Stimulated activated naive B cell treated with anti-CD40 and anti-IgM and Interleukin-4, amounts not matched to agents 10 μg/mL and 1 μg/mL and 100 μg/mL, for 72 hours (primary cell): ENCODE measurements around the gene SPIRE2.
"Not testable (repeated sequence)": the region's sequence is repeated elsewhere in the genome, so short reads cannot be mapped to it uniquely, and the experiment has no call there.

Experiments used
- ATAC-seq, 2 donors: fragments of 150-1000 bp; cut with Tn5 transposase; replicated peaks; 2 replicates each; pipeline ENCODE4 v1.10.0; 2021; ENCODE audit warnings: moderate library complexity in 1 of 2
- DNase-seq: peaks from one replicate; pipeline ENCODE4 v3.0.0; 2021
- H3K27ac Mint-ChIP-seq: one replicate; pipeline ENCODE4 v1.8.0; 2022; ENCODE audit warnings: mild to moderate bottlenecking, mixed read lengths
- H3K27me3 Mint-ChIP-seq, 2 donors: one replicate each; pipeline ENCODE4 v1.8.0; 2022; ENCODE audit warnings: mixed read lengths in 2 of 2
- H3K36me3 Mint-ChIP-seq, 2 donors: one replicate each; pipeline ENCODE4 v1.8.0; 2022; ENCODE audit warnings: mixed read lengths in 2 of 2, mild to moderate bottlenecking in 1 of 2
- H3K4me1 Mint-ChIP-seq, 2 donors: one replicate each; pipeline ENCODE4 v1.8.0; 2022; ENCODE audit warnings: mixed read lengths in 2 of 2, mild to moderate bottlenecking in 1 of 2
- H3K4me3 Mint-ChIP-seq, 2 donors: one replicate each; pipeline ENCODE4 v1.8.0; 2022; ENCODE audit warnings: mild to moderate bottlenecking in 2 of 2, mixed read lengths in 2 of 2, moderate library complexity in 1 of 2
- H3K9me3 Mint-ChIP-seq, 2 donors: one replicate each; pipeline ENCODE4 v1.8.0; 2022; ENCODE audit warnings: mixed read lengths in 2 of 2, mild to moderate bottlenecking in 1 of 2

SPIRE2 gene

DNA sequence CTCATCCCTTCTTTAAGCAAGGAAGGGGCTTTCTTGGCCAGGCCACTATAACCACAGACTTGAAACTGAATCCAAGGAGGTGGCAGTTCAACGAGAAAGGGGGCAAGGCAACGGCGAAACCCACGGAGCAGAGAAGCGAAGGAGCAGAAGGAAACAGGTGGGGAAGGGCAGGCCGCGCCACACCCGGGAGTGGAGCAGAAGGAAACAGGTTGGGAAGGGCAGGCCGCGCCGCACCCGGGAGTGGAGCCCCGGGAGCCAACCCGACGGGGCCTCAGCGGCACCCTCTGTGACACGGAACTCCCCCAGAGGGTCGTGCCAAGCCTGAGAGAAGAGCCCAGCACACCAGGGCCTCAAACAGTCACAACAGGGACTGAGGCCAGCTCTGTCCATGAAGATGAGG is 32.2 kb upstream of the SPIRE2 start:
- Mint-ChIP-seq H3K4me1 (peaks cover 0 to 2% of the 10 kb centered on the region in 2 donors), H3K27ac (no peak overlapping the region), H3K4me3 (no peak overlapping the region), H3K36me3 (peaks cover 36 to 66% of the 10 kb centered on the region in 2 donors), H3K27me3 (no peaks in the 10 kb centered on the region), H3K9me3 (no peaks in the 10 kb centered on the region)
- no peak for ATAC-seq
- no peak for DNase-seq

- H3K27me3 Mint-ChIP-seq = no peaks in the 10 kb centered on the region
- no peak overlapping the region for H3K4me3 Mint-ChIP-seq
- no peak overlapping the region for H3K27ac Mint-ChIP-seq
- H3K4me1 Mint-ChIP-seq = peaks cover 0 to under 1% of the 10 kb centered on the region in 2 donors
- peaks cover 32 to 52% of the 10 kb centered on the region in 2 donors for H3K36me3 Mint-ChIP-seq
- H3K9me3 Mint-ChIP-seq = no peaks in the 10 kb centered on the region
- DNase-seq (no peak), ATAC-seq (no peak)
Measured at GRCh38 chr16:89798126-89798525, 30.1 kb upstream of the SPIRE2 start.

DNA sequence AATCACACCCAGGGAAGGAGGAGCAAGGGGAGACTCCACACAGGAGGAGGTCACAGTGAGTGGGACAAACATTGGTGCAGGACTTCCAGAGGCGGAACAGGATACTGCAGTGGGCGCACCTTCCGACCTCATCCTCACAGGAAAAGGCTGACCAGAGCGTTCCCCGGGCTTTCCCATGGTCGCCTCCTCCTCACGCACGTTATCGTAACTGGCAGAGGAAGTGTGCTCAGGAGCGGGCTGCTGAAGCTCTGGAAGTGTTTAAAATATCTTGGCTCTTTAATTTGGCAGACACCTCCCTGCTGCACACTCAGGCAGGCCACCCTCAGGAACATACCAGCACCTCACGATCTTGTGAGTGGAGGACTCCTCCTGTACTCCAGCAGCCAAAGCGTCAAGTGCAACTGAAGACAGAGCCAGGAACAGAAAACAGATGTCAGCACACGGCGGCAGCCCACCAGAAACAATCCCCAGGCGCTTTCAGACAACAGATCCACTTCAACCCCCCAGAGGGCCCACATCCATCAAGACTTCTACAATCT is 29.4 kb upstream of the SPIRE2 start:
- H3K9me3 Mint-ChIP-seq = no peaks in the 10 kb centered on the region
- peaks cover 35 to 54% of the 10 kb centered on the region in 2 donors for H3K36me3 Mint-ChIP-seq
- H3K27ac Mint-ChIP-seq = no peak overlapping the region
- DNase-seq (no peak), ATAC-seq (no peak)
- H3K4me3 Mint-ChIP-seq = no peak overlapping the region
- H3K27me3 Mint-ChIP-seq = no peaks in the 10 kb centered on the region
- no peaks in the 10 kb centered on the region for H3K4me1 Mint-ChIP-seq

- no peaks in the 10 kb centered on the region for H3K4me1 Mint-ChIP-seq
- DNase-seq (no peak), ATAC-seq (no peak)
- no peak overlapping the region for H3K27ac Mint-ChIP-seq
- H3K9me3 Mint-ChIP-seq = no peaks in the 10 kb centered on the region
- H3K27me3 Mint-ChIP-seq = no peaks in the 10 kb centered on the region
- no peak overlapping the region for H3K4me3 Mint-ChIP-seq
- H3K36me3 Mint-ChIP-seq = peaks cover 43 to 60% of the 10 kb centered on the region in 2 donors
Measured at GRCh38 chr16:89801800-89802199, 26.5 kb upstream of the SPIRE2 start.

DNA sequence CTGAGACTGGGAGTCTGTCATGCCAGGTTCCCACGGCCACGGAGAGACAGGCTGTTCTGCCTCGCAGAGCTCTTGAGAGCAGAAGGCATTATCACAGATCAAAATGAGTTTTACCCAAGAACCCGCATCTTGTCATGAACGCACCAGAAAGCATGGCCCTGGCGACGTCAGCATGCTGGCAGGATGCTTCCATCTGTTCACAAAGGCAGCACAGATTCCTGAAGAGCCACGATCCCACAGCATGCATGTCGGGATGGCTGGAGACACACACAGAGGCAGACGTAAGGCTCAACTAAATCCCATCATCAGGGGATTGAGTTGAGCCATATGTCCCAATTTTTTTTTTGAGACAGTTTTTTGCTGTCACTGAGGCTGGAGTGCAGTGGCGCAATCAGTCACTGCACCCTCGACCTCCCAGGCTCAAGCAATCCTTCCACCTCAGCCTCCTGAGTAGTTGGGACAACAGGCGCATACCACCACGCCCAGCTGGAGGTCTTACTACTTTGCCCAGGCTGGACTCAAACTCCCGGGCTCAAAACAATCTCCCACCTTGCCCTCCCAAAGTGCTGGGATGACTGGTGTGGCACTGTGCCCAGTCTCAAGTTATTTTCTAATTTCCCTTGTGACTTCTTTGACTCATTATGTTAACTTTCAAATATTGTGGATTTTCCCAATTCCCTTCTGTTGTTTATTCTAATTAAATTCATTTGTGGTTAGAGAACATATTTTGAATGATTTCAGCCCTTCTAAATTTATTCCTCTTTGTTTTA is 23.0 kb upstream of the SPIRE2 start:
- no peak overlapping the region for H3K4me3 Mint-ChIP-seq
- no peak for DNase-seq
- H3K9me3 Mint-ChIP-seq = no peaks in the 10 kb centered on the region
- peaks cover 43 to 47% of the 10 kb centered on the region in 2 donors for H3K36me3 Mint-ChIP-seq
- no peak for ATAC-seq
- H3K27ac Mint-ChIP-seq = no peak overlapping the region
- H3K4me1 Mint-ChIP-seq = no peaks in the 10 kb centered on the region
- H3K27me3 Mint-ChIP-seq = no peaks in the 10 kb centered on the region

GRCh38 chr16:89806589-89807193 is 21.6 kb upstream of the SPIRE2 start:
- not testable (repeated sequence) for DNase-seq, H3K27ac Mint-ChIP-seq, H3K9me3 Mint-ChIP-seq, H3K27me3 Mint-ChIP-seq, ATAC-seq, H3K4me1 Mint-ChIP-seq, H3K4me3 Mint-ChIP-seq
- H3K36me3 Mint-ChIP-seq = peaks cover 49 to 51% of the 10 kb centered on the region in 2 donors

GRCh38 chr16:89808475-89808874 is 19.8 kb upstream of the SPIRE2 start:
- DNase-seq (no peak), ATAC-seq (no peak)
- H3K9me3 Mint-ChIP-seq = no peaks in the 10 kb centered on the region
- peaks cover 0 to 4% of the 10 kb centered on the region in 2 donors for H3K4me1 Mint-ChIP-seq
- no peaks in the 10 kb centered on the region for H3K27me3 Mint-ChIP-seq
- no peak overlapping the region for H3K27ac Mint-ChIP-seq
- H3K36me3 Mint-ChIP-seq = peaks cover 41 to 43% of the 10 kb centered on the region in 2 donors
- no peak overlapping the region for H3K4me3 Mint-ChIP-seq

DNA sequence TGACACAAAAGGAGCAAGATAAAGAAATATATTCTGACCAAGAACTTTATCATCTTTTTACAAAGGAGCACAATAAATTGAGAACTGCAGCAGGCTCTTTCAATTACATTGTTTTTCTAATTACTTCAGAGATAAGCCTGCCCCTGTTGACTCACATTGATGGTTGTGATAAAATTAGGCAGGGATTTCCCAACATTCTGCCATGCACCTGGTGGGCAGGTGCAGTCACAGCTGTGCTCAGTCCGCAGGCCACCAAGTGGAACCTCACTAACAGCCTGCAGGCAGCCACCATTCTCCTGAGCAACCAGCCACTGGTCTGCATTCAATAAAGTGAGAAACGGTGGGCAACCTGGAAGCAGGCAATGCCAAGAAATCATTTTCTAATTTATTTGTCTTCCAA is 17.0 kb upstream of the SPIRE2 start:
- Mint-ChIP-seq H3K4me1 (peaks cover 4 to 6% of the 10 kb centered on the region in 2 donors), H3K27ac (no peak overlapping the region), H3K9me3 (no peaks in the 10 kb centered on the region), H3K36me3 (peaks cover 27 to 35% of the 10 kb centered on the region in 2 donors), H3K27me3 (no peaks in the 10 kb centered on the region), H3K4me3 (no peak overlapping the region)
- ATAC-seq (peak in 1 of 2 donors; percentile 42), DNase-seq (no peak)

DNA sequence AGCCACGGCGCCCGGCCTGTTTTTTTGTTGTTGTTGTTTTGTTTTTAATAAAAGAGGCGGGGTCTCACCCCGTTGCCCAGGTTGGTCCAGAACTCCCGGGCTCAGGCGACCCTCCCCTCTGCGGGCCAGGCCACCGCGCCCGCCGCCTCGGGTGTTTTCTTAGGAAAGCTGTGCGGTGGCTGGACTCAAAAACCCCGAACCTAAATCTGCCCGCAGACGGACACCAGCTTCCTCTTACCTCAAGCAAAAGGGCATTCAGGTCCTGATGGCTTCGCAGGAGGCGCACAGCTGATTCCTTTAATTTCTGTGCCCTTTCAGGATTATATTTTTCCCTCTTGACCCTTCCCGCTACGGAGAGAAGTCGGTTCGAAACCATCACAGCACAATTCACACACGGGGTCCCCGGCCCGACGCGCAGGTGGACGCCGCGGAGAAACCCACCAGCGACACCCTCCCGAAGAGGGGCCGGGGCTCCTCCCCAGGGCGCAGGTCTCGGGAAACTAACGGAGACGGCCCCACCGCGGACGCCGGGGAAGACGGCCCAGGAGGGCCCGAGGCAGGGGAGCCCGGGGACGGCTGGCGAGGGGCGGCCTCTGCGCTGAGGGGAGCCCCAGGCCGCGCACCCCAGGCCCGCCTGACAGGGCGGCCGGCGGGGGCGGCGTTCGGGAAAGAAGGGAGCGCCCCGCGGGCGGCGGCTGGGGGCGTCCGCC is 12.5 kb upstream of the SPIRE2 start:
- DNase-seq (no peak), ATAC-seq (peak; percentile 27 to 41)
- H3K27ac Mint-ChIP-seq = no peak overlapping the region
- H3K9me3 Mint-ChIP-seq = no peaks in the 10 kb centered on the region
- H3K4me3 Mint-ChIP-seq = peak overlapping the region; percentile 82 to 86
- H3K4me1 Mint-ChIP-seq = peaks cover 9 to 29% of the 10 kb centered on the region in 2 donors
- no peaks in the 10 kb centered on the region for H3K27me3 Mint-ChIP-seq
- peaks cover 8 to 12% of the 10 kb centered on the region in 2 donors for H3K36me3 Mint-ChIP-seq

DNA sequence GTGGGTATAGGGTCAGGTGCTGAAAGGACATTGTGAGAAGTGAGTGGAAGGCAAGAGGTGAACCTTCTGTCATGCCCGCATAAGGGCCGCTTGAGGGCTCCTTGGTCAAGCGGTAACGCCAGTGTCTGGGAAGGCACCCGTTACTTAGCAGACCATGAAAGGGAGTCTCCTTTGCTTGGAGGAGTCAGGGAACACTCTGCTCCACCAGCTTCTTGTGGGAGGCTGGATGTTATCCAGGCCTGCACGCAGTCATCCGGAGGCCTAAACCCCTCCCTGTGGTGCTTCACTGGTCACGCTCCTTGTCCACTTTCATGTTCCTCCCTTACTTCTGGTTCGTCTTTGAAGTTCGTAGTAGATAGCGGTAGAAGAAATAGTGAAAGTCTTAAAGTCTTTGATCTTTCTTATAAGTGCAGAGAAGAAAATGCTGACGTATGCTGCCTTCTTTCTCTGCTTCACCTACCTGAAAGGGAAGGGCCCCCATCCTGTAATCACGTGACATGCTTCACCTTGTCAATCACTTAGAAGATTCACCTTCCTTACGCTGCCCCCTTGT is 9.3 kb upstream of the SPIRE2 start:
- peaks cover 6 to 28% of the 10 kb centered on the region in 2 donors for H3K4me1 Mint-ChIP-seq
- ATAC-seq, H3K27ac Mint-ChIP-seq, H3K9me3 Mint-ChIP-seq, H3K4me3 Mint-ChIP-seq, H3K36me3 Mint-ChIP-seq, H3K27me3 Mint-ChIP-seq, DNase-seq: not testable (repeated sequence)

DNA sequence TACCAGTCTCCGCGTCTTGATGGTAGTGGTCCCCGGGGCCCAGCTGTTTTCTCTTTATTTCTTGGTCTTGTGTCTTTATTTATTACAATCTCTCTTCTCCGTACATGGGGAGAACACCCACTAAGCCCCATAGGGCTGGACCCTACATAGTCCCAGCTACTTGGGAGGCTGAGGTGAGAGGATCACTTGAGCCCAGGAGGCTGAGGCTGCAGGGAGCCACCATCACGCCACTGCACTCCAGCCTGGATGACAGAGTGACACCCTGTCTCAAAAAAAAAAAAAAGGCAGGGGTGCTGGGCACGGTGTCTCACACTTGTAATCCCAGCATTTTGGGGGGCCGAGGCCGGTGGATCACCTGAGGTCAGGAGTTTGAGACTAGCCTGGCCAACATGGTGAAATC is 8.8 kb upstream of the SPIRE2 start:
- not testable (repeated sequence) for H3K27ac Mint-ChIP-seq, H3K4me3 Mint-ChIP-seq, ATAC-seq, H3K36me3 Mint-ChIP-seq, DNase-seq, H3K9me3 Mint-ChIP-seq, H3K27me3 Mint-ChIP-seq
- H3K4me1 Mint-ChIP-seq = peaks cover 6 to 23% of the 10 kb centered on the region in 2 donors

- ATAC-seq = no peak
- Mint-ChIP-seq H3K36me3 (peaks cover 0 to 2% of the 10 kb centered on the region in 2 donors), H3K4me3 (no peak overlapping the region), H3K27ac (no peak overlapping the region), H3K9me3 (no peaks in the 10 kb centered on the region), H3K27me3 (peaks cover 2 to 5% of the 10 kb centered on the region in 2 donors), H3K4me1 (peaks cover 6 to 23% of the 10 kb centered on the region in 2 donors)
- no peak for DNase-seq
Measured at GRCh38 chr16:89821438-89822187, 6.7 kb upstream of the SPIRE2 start.

DNA sequence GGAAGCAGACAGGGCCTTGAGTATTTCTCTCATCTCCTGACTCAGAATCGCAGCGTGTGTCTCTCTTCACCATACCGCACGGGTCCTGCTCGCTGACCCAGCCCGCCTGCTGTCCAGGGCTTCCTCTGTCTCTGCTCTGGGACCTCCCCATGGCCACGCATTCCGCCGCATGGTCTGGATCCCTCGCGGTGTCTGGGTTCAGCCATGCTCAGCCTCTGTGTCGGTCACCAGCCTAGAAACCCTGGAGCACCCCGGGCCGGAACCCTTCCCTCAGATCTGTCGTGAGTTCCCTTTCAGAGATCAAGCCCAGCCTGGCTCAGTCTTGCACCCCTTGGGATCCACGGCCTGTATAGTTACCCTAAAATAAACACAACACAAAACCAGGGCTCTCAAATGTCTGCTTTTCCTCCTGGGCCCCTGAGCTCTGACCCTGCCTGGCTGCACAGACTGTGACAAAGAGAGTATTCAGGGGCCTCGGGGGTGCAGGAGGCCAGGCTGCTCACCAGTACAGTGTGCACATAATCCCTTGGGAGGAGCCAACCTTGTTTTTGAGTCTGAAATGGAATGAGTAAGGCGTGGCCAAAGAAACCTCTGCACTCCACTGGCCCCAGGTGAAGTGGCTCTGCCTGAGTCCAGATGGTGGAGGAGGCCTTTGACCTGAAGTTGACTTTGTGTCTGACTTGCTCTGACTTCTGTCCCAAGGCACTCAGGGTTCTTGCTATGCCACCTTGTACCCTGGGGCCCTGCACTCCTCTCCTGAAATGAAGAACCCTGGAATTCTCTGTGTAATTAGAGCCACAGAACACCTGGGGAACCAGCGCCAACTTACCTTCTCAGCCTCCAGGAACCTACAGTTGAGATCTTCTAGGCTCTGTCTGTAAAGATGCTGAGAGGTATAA is 5.8 kb upstream of the SPIRE2 start:
- no peak overlapping the region for H3K4me3 Mint-ChIP-seq
- no peak for ATAC-seq
- H3K9me3 Mint-ChIP-seq = no peaks in the 10 kb centered on the region
- peaks cover 5 to 8% of the 10 kb centered on the region in 2 donors for H3K27me3 Mint-ChIP-seq
- DNase-seq = no peak
- H3K27ac Mint-ChIP-seq = no peak overlapping the region
- H3K36me3 Mint-ChIP-seq = peaks cover 0 to 2% of the 10 kb centered on the region in 2 donors
- peaks cover 6 to 19% of the 10 kb centered on the region in 2 donors for H3K4me1 Mint-ChIP-seq
